Smooth muscle cell (in vitro differentiated cells): Measurements from ENCODE around the gene PFN3. TPM values are rescaled to one million over a fixed set of nuclear protein-coding genes. Genes with fewer than 3 reads are reported as not detected.
"Not testable (repeated sequence)": the region's sequence is repeated elsewhere in the genome, so short reads cannot be mapped to it uniquely, and the experiment has no call there.

Experiments
- DNase-seq: peaks from one replicate; lab custom pipeline; 2025; ENCODE audit not compliant: unreplicated experiment; lab: John Stamatoyannopoulos, UW
- H2AFZ ChIP-seq: fragments of 200-600 bp; sonication (generic); 2 replicates; pipeline ENCODE4 v1.6.0; 2016; ENCODE audit warnings: antibody characterized with exemption, low read depth, mild to moderate bottlenecking
- H3F3A ChIP-seq: fragments of 200-600 bp; sonication (generic); 2 replicates; pipeline ENCODE4 v1.6.0; 2017; ENCODE audit warnings: antibody characterized with exemption, low read depth
- H3K27ac ChIP-seq: fragments of 200-600 bp; sonication (generic); 2 replicates; pipeline ENCODE4 v1.5.1; 2016; ENCODE audit warnings: low read depth, mild to moderate bottlenecking
- H3K27me3 ChIP-seq: fragments of 200-600 bp; sonication (generic); 2 replicates; pipeline ENCODE4 v1.6.1; 2016; ENCODE audit warnings: low read depth, mild to moderate bottlenecking
- H3K36me3 ChIP-seq: fragments of 200-600 bp; sonication (generic); 2 replicates; pipeline ENCODE4 v1.5.1; 2016; ENCODE audit warnings: low read depth
- H3K4me1 ChIP-seq: fragments of 200-600 bp; sonication (generic); 2 replicates; pipeline ENCODE4 v1.5.1; 2016; ENCODE audit warnings: low read depth
- H3K4me2 ChIP-seq: fragments of 200-600 bp; sonication (generic); 2 replicates; pipeline ENCODE4 v1.6.0; 2016; ENCODE audit warnings: mild to moderate bottlenecking
- H3K4me3 ChIP-seq: fragments of 200-600 bp; sonication (generic); 2 replicates; pipeline ENCODE4 v1.5.1; 2016; ENCODE audit warnings: mild to moderate bottlenecking
- H3K79me2 ChIP-seq: fragments of 200-600 bp; sonication (generic); 2 replicates; pipeline ENCODE4 v1.6.0; 2016; ENCODE audit warnings: low read depth, mild to moderate bottlenecking
- H3K9ac ChIP-seq: fragments of 200-600 bp; sonication (generic); 2 replicates; pipeline ENCODE4 v1.6.0; 2016; ENCODE audit warnings: low read depth
- H3K9me3 ChIP-seq: fragments of 200-600 bp; sonication (generic); replicated peaks from 2 replicates; pipeline ENCODE4 v1.5.1; 2016; ENCODE audit warnings: low read depth
- H4K20me1 ChIP-seq: fragments of 200-600 bp; sonication (generic); 2 replicates; pipeline ENCODE4 v1.6.0; 2016; ENCODE audit warnings: low read depth
- CTCF ChIP-seq: fragments of 200-600 bp; sonication (generic); IDR thresholded peaks from 2 replicates; pipeline ENCODE4 v1.5.1; 2017; ENCODE audit warnings: borderline replicate concordance, mild to moderate bottlenecking, antibody characterized with exemption; ENCODE audit not compliant: insufficient read depth, poor library complexity, severe bottlenecking
- WGBS: methylation state at CpG from one replicate; pipeline ENCODE4 v1.1.7; 2016; ENCODE audit warnings: low lambda C conversion rate; 5-methylcytosine and 5-hydroxymethylcytosine counted together
- polyA plus RNA-seq: library from polyadenylated mRNA; unstranded; fragments of >200 nt; fragmentation: Nextera tagmentation; extraction: Ambion mirVana; gene quantifications from 2 replicates; pipeline ENCODE4 v1.2.1, GENCODE V29; 2016
- total RNA-seq: library from RNA; depleted of rRNA; stranded (reverse); fragments of >200 nt; gene quantifications from 2 replicates; pipeline ENCODE4 v1.2.3, GENCODE V29; 2014

PFN3 gene
- total and polyA plus RNA-seq, 2 experiments from 2014 or later = not detected

GRCh38 chr5:177378884-177379883, 21.3 kb downstream of the PFN3 start:
- H3K36me3 ChIP-seq = no peaks in the 10 kb centered on the region
- H3K27me3 ChIP-seq = no peaks in the 10 kb centered on the region
- no peak overlapping the region for H3K4me3 ChIP-seq
- H4K20me1 ChIP-seq = no peaks in the 10 kb centered on the region
- TF ChIP-seq CTCF = no peak
- DNase-seq = no peak
- H3F3A ChIP-seq = no peaks in the 10 kb centered on the region
- peak overlapping the region; percentile 69 for H2AFZ ChIP-seq
- no peaks in the 10 kb centered on the region for H3K9me3 ChIP-seq
- H3K4me1 ChIP-seq = no peaks in the 10 kb centered on the region
- H3K79me2 ChIP-seq = no peaks in the 10 kb centered on the region
- WGBS = 58% methylated on average over 15 of the region's 15 CpGs
- no peak overlapping the region for H3K9ac ChIP-seq
- H3K4me2 ChIP-seq = peak overlapping the region; percentile 37
- peak overlapping the region; percentile 67 for H3K27ac ChIP-seq

GRCh38 chr5:177377851-177378776, 22.3 kb downstream of the PFN3 start:
- DNase-seq = no peak
- Histone ChIP-seq H3K79me2 (no peaks in the 10 kb centered on the region), H3K27ac (no peak overlapping the region), H3K4me3 (no peak overlapping the region), H3K4me1 (no peaks in the 10 kb centered on the region), H3K9me3 (no peaks in the 10 kb centered on the region), H3F3A (no peaks in the 10 kb centered on the region), H3K4me2 (no peak overlapping the region), H3K9ac (no peak overlapping the region), H3K27me3 (no peaks in the 10 kb centered on the region), H2AFZ (no peak overlapping the region), H3K36me3 (no peaks in the 10 kb centered on the region), H4K20me1 (no peaks in the 10 kb centered on the region)
- TF ChIP-seq CTCF = no peak
- 83% methylated on average over 8 of the region's 8 CpGs for WGBS

GRCh38 chr5:177376107-177376506, 24.4 kb downstream of the PFN3 start:
- H4K20me1 ChIP-seq = no peaks in the 10 kb centered on the region
- H3K79me2 ChIP-seq = no peaks in the 10 kb centered on the region
- DNase-seq = no peak
- H3K27me3 ChIP-seq = no peaks in the 10 kb centered on the region
- H3K27ac ChIP-seq = no peak overlapping the region
- no peak overlapping the region for H3K4me2 ChIP-seq
- no peaks in the 10 kb centered on the region for H3K9me3 ChIP-seq
- H3F3A ChIP-seq = no peaks in the 10 kb centered on the region
- no peak overlapping the region for H3K9ac ChIP-seq
- H3K36me3 ChIP-seq = no peaks in the 10 kb centered on the region
- WGBS = 92% methylated on average over 11 of the region's 11 CpGs
- TF ChIP-seq CTCF = no peak
- no peaks in the 10 kb centered on the region for H3K4me1 ChIP-seq
- H3K4me3 ChIP-seq = no peak overlapping the region
- no peak overlapping the region for H2AFZ ChIP-seq

GRCh38 chr5:177375516-177375915, 24.9 kb downstream of the PFN3 start:
- H4K20me1 ChIP-seq, H3F3A ChIP-seq, H3K36me3 ChIP-seq, H3K9ac ChIP-seq, DNase-seq, H3K9me3 ChIP-seq, H3K27ac ChIP-seq, H3K27me3 ChIP-seq, H3K79me2 ChIP-seq, H3K4me3 ChIP-seq, H2AFZ ChIP-seq, H3K4me2 ChIP-seq, H3K4me1 ChIP-seq: not testable (repeated sequence)
- 82% methylated on average over 5 of the region's 5 CpGs for WGBS
